Measurements from ENCODE around the gene ITGB6. TPM values are rescaled to one million over a fixed set of nuclear protein-coding genes. Genes with fewer than 3 reads are reported as not detected.

Gene ITGB6
- total RNA-seq, 2 donors from 2014 or later, result 13.2 to 24.6 TPM

DNA sequence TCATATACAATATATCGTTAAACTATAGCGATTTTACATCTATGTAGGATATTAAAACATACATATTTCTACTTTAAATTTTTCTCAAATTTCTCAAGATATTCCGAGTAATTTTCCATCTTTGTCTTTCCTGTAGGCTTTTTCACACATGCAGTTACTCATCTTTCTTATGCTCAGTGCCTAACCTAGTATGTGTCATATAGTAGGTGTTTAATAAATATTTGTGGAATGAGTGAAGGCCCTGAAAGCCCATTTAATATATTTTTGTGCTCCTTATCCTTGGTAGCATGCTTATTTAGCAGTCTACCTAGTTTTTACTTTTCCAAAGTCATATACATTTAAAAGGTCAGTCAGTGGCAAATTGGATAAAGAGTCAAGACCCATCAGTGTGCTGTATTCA is 67.3 kb downstream of the ITGB6 start:
- no peak overlapping the region for H3K4me3 ChIP-seq
- no peak overlapping the region for H3K9ac ChIP-seq (ENCODE audit: low read depth in 2 of 2, low read length in 2 of 2)
- H3K36me3 ChIP-seq, result no peaks in the 10 kb centered on the region
- intact Hi-C loops (cut with DNase I), result no loop called here
- H3K9me3 ChIP-seq, result no peaks in the 10 kb centered on the region
- no peak overlapping the region for H3K27ac ChIP-seq
- TF ChIP-seq, protein P1, sequence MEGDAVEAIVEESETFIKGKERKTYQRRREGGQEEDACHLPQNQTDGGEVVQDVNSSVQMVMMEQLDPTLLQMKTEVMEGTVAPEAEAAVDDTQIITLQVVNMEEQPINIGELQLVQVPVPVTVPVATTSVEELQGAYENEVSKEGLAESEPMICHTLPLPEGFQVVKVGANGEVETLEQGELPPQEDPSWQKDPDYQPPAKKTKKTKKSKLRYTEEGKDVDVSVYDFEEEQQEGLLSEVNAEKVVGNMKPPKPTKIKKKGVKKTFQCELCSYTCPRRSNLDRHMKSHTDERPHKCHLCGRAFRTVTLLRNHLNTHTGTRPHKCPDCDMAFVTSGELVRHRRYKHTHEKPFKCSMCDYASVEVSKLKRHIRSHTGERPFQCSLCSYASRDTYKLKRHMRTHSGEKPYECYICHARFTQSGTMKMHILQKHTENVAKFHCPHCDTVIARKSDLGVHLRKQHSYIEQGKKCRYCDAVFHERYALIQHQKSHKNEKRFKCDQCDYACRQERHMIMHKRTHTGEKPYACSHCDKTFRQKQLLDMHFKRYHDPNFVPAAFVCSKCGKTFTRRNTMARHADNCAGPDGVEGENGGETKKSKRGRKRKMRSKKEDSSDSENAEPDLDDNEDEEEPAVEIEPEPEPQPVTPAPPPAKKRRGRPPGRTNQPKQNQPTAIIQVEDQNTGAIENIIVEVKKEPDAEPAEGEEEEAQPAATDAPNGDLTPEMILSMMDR (IDR thresholded peaks at IDR 0.05), result no peak
- no peak for DNase-seq
- no peaks in the 10 kb centered on the region for H3K27me3 ChIP-seq
- H3K4me1 ChIP-seq, result no peaks in the 10 kb centered on the region

GRCh38 chr2:160126756-160127155 is 73.3 kb downstream of the ITGB6 start:
- Histone ChIP-seq H3K9ac (ENCODE audit: low read depth in 2 of 2, low read length in 2 of 2) (no peak overlapping the region), H3K9me3 (no peaks in the 10 kb centered on the region), H3K27me3 (no peaks in the 10 kb centered on the region), H3K4me1 (no peaks in the 10 kb centered on the region), H3K36me3 (no peaks in the 10 kb centered on the region), H3K4me3 (no peak overlapping the region), H3K27ac (no peak overlapping the region)
- intact Hi-C loops (cut with DNase I), result no loop called here
- TF ChIP-seq, protein P1 (IDR thresholded peaks at IDR 0.05), result no peak
- DNase-seq, result no peak

GRCh38 chr2:160126315-160126714 is 73.8 kb downstream of the ITGB6 start:
- Histone ChIP-seq H3K27ac (no peak overlapping the region), H3K27me3 (no peaks in the 10 kb centered on the region), H3K36me3 (no peaks in the 10 kb centered on the region), H3K4me3 (no peak overlapping the region), H3K4me1 (no peaks in the 10 kb centered on the region), H3K9me3 (no peaks in the 10 kb centered on the region), H3K9ac (ENCODE audit: low read depth in 2 of 2, low read length in 2 of 2) (no peak overlapping the region)
- intact Hi-C loops (cut with DNase I), result no loop called here
- TF ChIP-seq, protein P1 (IDR thresholded peaks at IDR 0.05), result no peak
- no peak for DNase-seq

DNA sequence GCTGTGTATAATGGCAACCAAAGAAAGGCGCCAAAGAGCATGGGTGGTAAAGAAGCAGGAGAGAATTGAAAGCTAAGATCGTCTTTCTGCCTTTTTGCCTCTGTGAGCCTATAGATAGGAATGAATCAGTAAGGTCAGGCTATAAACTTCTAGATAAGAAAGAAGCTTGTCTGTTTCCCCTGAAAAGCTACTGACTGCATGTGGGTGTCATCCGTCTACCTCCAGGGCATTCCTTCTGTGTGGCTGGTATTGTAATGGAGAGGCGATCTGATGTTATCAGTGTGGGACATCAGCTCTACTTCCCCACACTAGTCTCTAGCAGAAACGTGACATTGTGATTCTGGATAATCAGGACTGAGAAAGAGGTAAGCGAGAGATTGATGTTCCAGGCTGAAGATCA is 74.2 kb downstream of the ITGB6 start:
- H3K36me3 ChIP-seq, result no peaks in the 10 kb centered on the region
- no peak overlapping the region for H3K9ac ChIP-seq (ENCODE audit: low read depth in 2 of 2, low read length in 2 of 2)
- H3K4me1 ChIP-seq, result no peaks in the 10 kb centered on the region
- H3K9me3 ChIP-seq, result no peaks in the 10 kb centered on the region
- no peak overlapping the region for H3K4me3 ChIP-seq
- H3K27ac ChIP-seq, result no peak overlapping the region
- TF ChIP-seq, protein P1 (IDR thresholded peaks at IDR 0.05), result no peak
- DNase-seq, result no peak
- H3K27me3 ChIP-seq, result no peaks in the 10 kb centered on the region
- intact Hi-C loops (cut with DNase I), result no loop called here

DNA sequence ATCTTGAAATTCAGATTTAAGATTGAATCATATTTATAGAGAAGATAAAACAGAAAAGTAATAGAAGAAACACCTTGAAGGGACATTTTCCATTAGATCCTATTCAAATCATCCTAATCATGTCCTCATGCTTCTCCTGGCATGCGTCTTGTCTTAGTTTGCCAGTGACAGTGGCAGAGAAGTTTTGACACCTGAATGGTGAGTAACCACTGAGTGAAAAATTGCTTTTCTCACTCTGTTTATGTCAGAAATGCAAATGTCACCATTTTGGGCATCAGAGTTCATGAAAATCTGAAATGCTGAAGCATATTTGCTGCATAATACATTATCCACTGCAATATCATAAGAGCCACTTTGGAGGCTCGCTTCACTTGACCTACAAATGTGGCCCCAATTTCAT is 74.7 kb downstream of the ITGB6 start:
- Histone ChIP-seq H3K27ac (no peak overlapping the region), H3K36me3 (no peaks in the 10 kb centered on the region)

More for the DNA sequence above, 74.7 kb downstream of the ITGB6 start:
- no peak for DNase-seq
- Histone ChIP-seq H3K9me3 (no peaks in the 10 kb centered on the region), H3K4me1 (no peaks in the 10 kb centered on the region), H3K4me3 (no peak overlapping the region), H3K27me3 (no peaks in the 10 kb centered on the region), H3K9ac (ENCODE audit: low read depth in 2 of 2, low read length in 2 of 2) (no peak overlapping the region)
- intact Hi-C loops (cut with DNase I), result no loop called here
- TF ChIP-seq, protein P1 (IDR thresholded peaks at IDR 0.05), result no peak
